Measurements from ENCODE around the gene MIDN. TPM values are rescaled to one million over a fixed set of nuclear protein-coding genes. Genes with fewer than 3 reads are reported as not detected.

MIDN gene
- total and polyA plus RNA-seq, 2 donors (not counting 3 experiments of a cell fraction or from before 2014, with no cell fraction given) = 20.0 to 85.9 TPM

GRCh38 chr19:1264801-1265614 is 16.6 kb downstream of the MIDN start:
- Histone ChIP-seq H3K4me2 (ENCODE audit: insufficient read depth, low read length) (no peak overlapping the region), H3K79me2 (ENCODE audit: control insufficient read depth, insufficient read depth, low read length) (peaks cover 5% of the 10 kb centered on the region), H3K36me3 (ENCODE audit: control insufficient read depth in 2 of 2, extremely low read depth in 1 of 2, insufficient read depth in 2 of 2, low read length in 2 of 2) (no peaks in the 10 kb centered on the region), H3K9me1 (replicated peaks; ENCODE audit: control insufficient read depth, extremely low read depth, insufficient read depth, low read length) (no peaks in the 10 kb centered on the region), H4K20me1 (replicated peaks; ENCODE audit: control insufficient read depth, extremely low read depth, insufficient read depth, low read length) (no peaks in the 10 kb centered on the region), H3K27me3 (ENCODE audit: control insufficient read depth in 2 of 2, insufficient read depth in 2 of 2, low read length in 2 of 2) (no peaks in the 10 kb centered on the region), H3K27ac (ENCODE audit: insufficient read depth, low read depth, low read length) (peak overlapping the region; percentile 4), H3K9ac (replicated peaks; ENCODE audit: extremely low read depth, insufficient read depth, low read length) (no peak overlapping the region), H3K4me1 (ENCODE audit: control insufficient read depth, extremely low read depth, insufficient read depth, low read length) (peaks cover 38% of the 10 kb centered on the region), H2AFZ (ENCODE audit: low read depth, low read length) (no peak overlapping the region), H3K4me3 (replicated peaks in 1 of 3; ENCODE audit: insufficient read depth in 1 of 3, low read depth in 1 of 3, low read length in 3 of 3) (no peak overlapping the region), H3K9me3 (replicated peaks; ENCODE audit: control insufficient read depth, insufficient read depth, low read length) (no peaks in the 10 kb centered on the region)
- FAIRE-seq (no peak), DNase-seq (ENCODE audit: low read depth, low spot score) (peak; percentile 68)
- BruUV-seq (replicated peaks) = no TSS peak
- TF ChIP-seq MYC (IDR thresholded peaks at IDR 0.05; ENCODE audit: low read depth, low read length) (no peak), JUN (IDR thresholded peaks at IDR 0.05; ENCODE audit: borderline replicate concordance, insufficient read depth, insufficient read length, low read depth) (peak; percentile 84), EZH2 (IDR thresholded peaks at IDR 0.05; ENCODE audit: borderline replicate concordance, low read depth, low read length, severe bottlenecking) (no peak), GATA2 (IDR thresholded peaks at IDR 0.05; ENCODE audit: insufficient read depth, insufficient read length, low read depth, low read length) (no peak), MAX (IDR thresholded peaks at IDR 0.05; ENCODE audit: insufficient read depth, insufficient read length) (no peak), FOS (IDR thresholded peaks at IDR 0.05; ENCODE audit: borderline replicate concordance, insufficient read depth, low read length) (peak; percentile 88), POLR2AphosphoS5 (IDR thresholded peaks at IDR 0.05; ENCODE audit: insufficient read depth, low read depth, low read length) (peak; percentile 83), POLR2A (IDR thresholded peaks at IDR 0.05; ENCODE audit: low read depth, low read length) (no peak)
- TF ChIP-seq, protein P1, sequence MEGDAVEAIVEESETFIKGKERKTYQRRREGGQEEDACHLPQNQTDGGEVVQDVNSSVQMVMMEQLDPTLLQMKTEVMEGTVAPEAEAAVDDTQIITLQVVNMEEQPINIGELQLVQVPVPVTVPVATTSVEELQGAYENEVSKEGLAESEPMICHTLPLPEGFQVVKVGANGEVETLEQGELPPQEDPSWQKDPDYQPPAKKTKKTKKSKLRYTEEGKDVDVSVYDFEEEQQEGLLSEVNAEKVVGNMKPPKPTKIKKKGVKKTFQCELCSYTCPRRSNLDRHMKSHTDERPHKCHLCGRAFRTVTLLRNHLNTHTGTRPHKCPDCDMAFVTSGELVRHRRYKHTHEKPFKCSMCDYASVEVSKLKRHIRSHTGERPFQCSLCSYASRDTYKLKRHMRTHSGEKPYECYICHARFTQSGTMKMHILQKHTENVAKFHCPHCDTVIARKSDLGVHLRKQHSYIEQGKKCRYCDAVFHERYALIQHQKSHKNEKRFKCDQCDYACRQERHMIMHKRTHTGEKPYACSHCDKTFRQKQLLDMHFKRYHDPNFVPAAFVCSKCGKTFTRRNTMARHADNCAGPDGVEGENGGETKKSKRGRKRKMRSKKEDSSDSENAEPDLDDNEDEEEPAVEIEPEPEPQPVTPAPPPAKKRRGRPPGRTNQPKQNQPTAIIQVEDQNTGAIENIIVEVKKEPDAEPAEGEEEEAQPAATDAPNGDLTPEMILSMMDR (IDR thresholded peaks at IDR 0.05; ENCODE audit: extremely low read depth in 1 of 2, insufficient read depth in 1 of 2, low read depth in 1 of 2, low read length in 2 of 2) = no peak
- CTCF ChIA-PET = interaction anchor here (1.9 to 7.2 kb wide), 3 partner anchors 12 to 21 kb away, joined by 14 to 1001 read pairs (median 89); partner anchors contain the start of gene ATP5F1D
- intact Hi-C loops (cut with micrococcal nuclease) = no loop called here
- dilution Hi-C loops (cut with MboI; ENCODE audit: extremely low pct_ligation_motif_present, low sequenced_read_pairs) = no loop called here
- POLR2A ChIA-PET = interaction anchor here (0.6 to 2.3 kb wide), 4 partner anchors 12 to 236 kb away, joined by 7 to 24 read pairs (median 13); partner anchors contain the start of gene MIDN

Data from endothelial cell of umbilical vein (primary cell).